GM19035 (cell line): Measurements from ENCODE around the gene PLA2G4D.
"Not testable (repeated sequence)": the region's sequence is repeated elsewhere in the genome, so short reads cannot be mapped to it uniquely, and the experiment has no call there.

Source experiments
- ATAC-seq: cut with Tn5 transposase; IDR thresholded peaks from one replicate; pipeline ENCODE4 v1.9.1; 2021; ENCODE audit not compliant: unreplicated experiment

PLA2G4D gene

GRCh38 chr15:42123546-42123945 is 29.2 kb upstream of the PLA2G4D start:
- ATAC-seq: no peak

- no peak for ATAC-seq
Measured at GRCh38 chr15:42121682-42122081, 27.3 kb upstream of the PLA2G4D start.

- ATAC-seq: no peak
Measured at GRCh38 chr15:42121021-42121420, 26.7 kb upstream of the PLA2G4D start.

GRCh38 chr15:42120285-42120684 is 25.9 kb upstream of the PLA2G4D start:
- no peak for ATAC-seq

- ATAC-seq: no peak
Measured at GRCh38 chr15:42119446-42119760, 25.0 kb upstream of the PLA2G4D start.

- no peak for ATAC-seq
Measured at GRCh38 chr15:42118650-42119445, 24.5 kb upstream of the PLA2G4D start.

GRCh38 chr15:42111924-42112323 is 17.6 kb upstream of the PLA2G4D start:
- ATAC-seq: no peak

- ATAC-seq: no peak
Measured at GRCh38 chr15:42110367-42110766, 16.0 kb upstream of the PLA2G4D start.

- ATAC-seq: no peak
Measured at GRCh38 chr15:42108806-42109205, 14.4 kb upstream of the PLA2G4D start.

GRCh38 chr15:42108189-42108588 is 13.8 kb upstream of the PLA2G4D start:
- no peak for ATAC-seq

GRCh38 chr15:42107473-42107872 is 13.1 kb upstream of the PLA2G4D start:
- ATAC-seq: no peak

GRCh38 chr15:42106288-42106687 is 11.9 kb upstream of the PLA2G4D start:
- no peak for ATAC-seq

GRCh38 chr15:42104095-42104891 is 9.9 kb upstream of the PLA2G4D start:
- no peak for ATAC-seq

GRCh38 chr15:42102646-42103235 is 8.4 kb upstream of the PLA2G4D start:
- ATAC-seq: no peak

- no peak for ATAC-seq
Measured at GRCh38 chr15:42101861-42102260, 7.5 kb upstream of the PLA2G4D start.

- ATAC-seq: no peak
Measured at GRCh38 chr15:42100021-42100800, 5.8 kb upstream of the PLA2G4D start.

GRCh38 chr15:42097018-42097417 is 2.7 kb upstream of the PLA2G4D start:
- ATAC-seq: no peak

- ATAC-seq: no peak
Measured at GRCh38 chr15:42093966-42094365, 396 bp downstream of the PLA2G4D start.

- no peak for ATAC-seq
Measured at GRCh38 chr15:42092398-42093318, 1.7 kb downstream of the PLA2G4D start.

- ATAC-seq: not testable (repeated sequence)
Measured at GRCh38 chr15:42091753-42092397, 2.5 kb downstream of the PLA2G4D start.
